ENCODE results near the gene OGFR. TPM values are rescaled to one million over a fixed set of nuclear protein-coding genes. Genes with fewer than 3 reads are reported as not detected.
A peak's percentile ranks its signal among the peaks of the same experiment; 100 is the strongest.

Gene OGFR
- total RNA-seq, 1 experiment from 2014 or later, result 50.1 TPM

DNA sequence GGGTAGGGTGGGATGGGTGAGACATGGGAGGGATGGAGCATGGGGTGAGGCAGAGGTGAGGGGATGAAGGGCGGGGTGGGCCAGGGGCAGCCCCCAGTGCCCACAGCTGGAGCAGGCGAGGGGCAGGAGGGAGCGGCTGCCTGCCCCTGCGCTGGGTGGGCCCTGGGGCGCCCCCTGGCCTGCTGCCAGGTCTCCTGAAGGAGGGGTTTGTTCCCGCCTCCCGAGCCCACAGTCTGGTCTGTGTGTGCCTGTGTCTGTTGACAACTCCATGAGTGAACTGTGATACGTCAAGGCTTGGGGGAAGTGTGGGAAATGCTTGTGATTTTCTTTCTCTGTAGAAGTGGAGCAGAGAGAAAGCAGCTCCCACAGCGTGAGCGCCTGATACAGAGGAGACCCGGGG is 19.2 kb upstream of the OGFR start:
- DNase-seq, result no peak
- H3K36me3 ChIP-seq (replicated peaks; ENCODE audit: control insufficient read depth, insufficient read depth, low read length), result no peaks in the 10 kb centered on the region
- H3K27me3 ChIP-seq (ENCODE audit: control insufficient read depth, insufficient read depth, low read length), result no peaks in the 10 kb centered on the region
- H3K4me3 ChIP-seq (ENCODE audit: insufficient read depth, low read depth, low read length), result no peak overlapping the region

DNA sequence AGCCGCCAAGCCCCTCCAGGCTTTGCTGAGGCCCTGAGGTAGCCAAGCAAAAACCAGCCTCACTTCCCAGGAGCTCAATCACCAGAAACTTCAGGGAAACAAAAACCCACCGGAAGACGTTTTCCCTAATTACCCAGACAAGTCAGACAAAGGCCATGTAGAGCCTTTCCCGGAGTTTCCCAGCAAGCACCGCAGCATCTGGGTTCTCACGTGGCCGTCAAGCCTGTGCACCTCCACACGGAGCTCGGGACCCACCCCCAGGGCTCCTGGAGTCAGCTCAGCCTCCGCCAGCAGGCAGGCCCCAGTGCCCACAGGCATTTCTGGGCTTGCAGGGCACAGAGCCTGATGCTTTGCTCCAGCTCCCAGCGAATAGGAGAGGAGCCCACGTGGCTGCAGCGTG is 18.5 kb upstream of the OGFR start:
- Histone ChIP-seq H3K36me3 (replicated peaks; ENCODE audit: control insufficient read depth, insufficient read depth, low read length) (no peaks in the 10 kb centered on the region), H3K27me3 (ENCODE audit: control insufficient read depth, insufficient read depth, low read length) (no peaks in the 10 kb centered on the region), H3K4me3 (ENCODE audit: insufficient read depth, low read depth, low read length) (no peak overlapping the region)
- DNase-seq, result no peak

DNA sequence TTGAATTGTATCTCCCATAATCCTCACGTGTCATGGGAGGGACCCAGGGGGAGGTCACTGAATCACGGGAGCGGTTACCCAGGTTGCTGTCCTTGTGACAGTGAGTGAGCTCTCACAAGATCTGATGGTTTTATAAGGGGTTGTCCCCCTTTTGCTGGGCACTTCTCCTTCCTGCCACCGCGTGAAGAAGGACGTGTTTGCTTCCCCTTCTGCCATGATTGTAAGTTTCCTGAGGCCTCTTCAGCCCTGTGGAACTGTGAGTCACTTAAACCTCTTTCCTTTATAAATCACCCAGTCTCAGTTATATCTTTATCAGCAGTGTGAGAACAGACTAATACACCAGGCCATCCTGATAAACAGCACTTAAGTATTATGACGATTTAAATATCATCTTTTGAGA is 17.3 kb upstream of the OGFR start:
- Histone ChIP-seq H3K4me3 (ENCODE audit: insufficient read depth, low read depth, low read length) (no peak overlapping the region), H3K27me3 (ENCODE audit: control insufficient read depth, insufficient read depth, low read length) (no peaks in the 10 kb centered on the region), H3K36me3 (replicated peaks; ENCODE audit: control insufficient read depth, insufficient read depth, low read length) (no peaks in the 10 kb centered on the region)
- no peak for DNase-seq

DNA sequence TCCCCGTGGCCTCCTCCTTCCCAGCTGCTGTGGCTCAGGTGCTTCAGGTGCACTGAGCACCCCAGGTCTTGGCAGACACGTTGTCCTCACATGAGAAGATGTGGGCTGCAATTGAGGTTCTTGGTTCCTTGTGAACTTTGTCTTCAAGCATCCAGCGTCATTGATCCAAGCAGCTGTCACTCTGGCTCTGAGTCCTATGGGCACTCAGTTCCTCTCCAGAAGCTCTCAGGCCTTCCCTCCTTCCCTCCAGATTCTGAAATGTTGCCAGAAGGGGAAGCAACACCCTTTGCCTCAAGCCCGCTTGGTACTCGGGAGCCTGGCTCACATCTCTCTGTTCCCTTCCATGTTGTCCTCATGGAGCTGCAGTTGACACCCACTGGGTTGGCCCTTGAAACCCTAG is 16.8 kb upstream of the OGFR start:
- no peak for DNase-seq
- Histone ChIP-seq H3K27me3 (ENCODE audit: control insufficient read depth, insufficient read depth, low read length) (no peaks in the 10 kb centered on the region), H3K4me3 (ENCODE audit: insufficient read depth, low read depth, low read length) (no peak overlapping the region), H3K36me3 (replicated peaks; ENCODE audit: control insufficient read depth, insufficient read depth, low read length) (no peaks in the 10 kb centered on the region)

DNA sequence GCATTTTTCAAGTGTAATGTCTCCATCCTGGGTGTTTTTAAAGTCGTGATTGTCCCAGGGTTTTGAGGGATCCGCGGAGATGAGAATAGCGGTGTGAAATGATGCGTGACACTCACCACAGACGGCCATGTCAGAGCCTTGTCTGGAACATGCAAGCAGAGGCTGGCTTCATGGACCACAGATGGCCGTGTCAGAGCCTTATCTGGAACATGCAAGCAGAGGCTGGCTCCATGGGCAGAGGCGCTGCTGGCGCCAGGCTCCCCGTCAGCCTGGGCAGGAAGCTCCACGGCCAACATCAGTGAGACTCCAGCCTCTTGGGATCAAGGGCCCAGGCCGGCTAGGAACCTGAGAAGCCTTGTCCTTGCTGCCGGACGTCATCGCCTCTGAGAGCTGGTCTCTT is 16.0 kb upstream of the OGFR start:
- DNase-seq, result no peak
- no peaks in the 10 kb centered on the region for H3K27me3 ChIP-seq (ENCODE audit: control insufficient read depth, insufficient read depth, low read length)
- H3K36me3 ChIP-seq (replicated peaks; ENCODE audit: control insufficient read depth, insufficient read depth, low read length), result no peaks in the 10 kb centered on the region
- H3K4me3 ChIP-seq (ENCODE audit: insufficient read depth, low read depth, low read length), result no peak overlapping the region

DNA sequence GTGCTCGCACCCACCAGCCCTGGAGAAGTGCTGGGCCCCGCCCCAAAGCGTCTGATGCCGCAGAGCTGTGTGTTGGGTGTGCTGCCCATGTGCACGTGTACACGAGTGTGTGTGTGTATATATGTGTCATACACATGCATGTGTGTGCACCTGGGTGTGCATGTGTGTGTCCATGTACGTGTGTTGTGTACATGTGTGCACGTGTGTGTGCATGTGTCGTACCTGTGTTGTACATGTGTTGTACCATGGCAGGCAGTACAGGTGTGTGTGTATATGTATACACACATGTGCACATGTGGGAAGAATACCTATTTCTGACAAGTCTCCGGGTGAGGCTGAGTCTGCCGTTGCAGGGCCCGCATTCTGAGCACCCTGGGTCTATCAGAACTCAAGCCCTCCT is 14.6 kb upstream of the OGFR start:
- no peak for DNase-seq
- Histone ChIP-seq H3K4me3 (ENCODE audit: insufficient read depth, low read depth, low read length) (no peak overlapping the region), H3K27me3 (ENCODE audit: control insufficient read depth, insufficient read depth, low read length) (peaks cover 3% of the 10 kb centered on the region; the same call in 1 of the 2 replicates), H3K36me3 (replicated peaks; ENCODE audit: control insufficient read depth, insufficient read depth, low read length) (no peaks in the 10 kb centered on the region)

DNA sequence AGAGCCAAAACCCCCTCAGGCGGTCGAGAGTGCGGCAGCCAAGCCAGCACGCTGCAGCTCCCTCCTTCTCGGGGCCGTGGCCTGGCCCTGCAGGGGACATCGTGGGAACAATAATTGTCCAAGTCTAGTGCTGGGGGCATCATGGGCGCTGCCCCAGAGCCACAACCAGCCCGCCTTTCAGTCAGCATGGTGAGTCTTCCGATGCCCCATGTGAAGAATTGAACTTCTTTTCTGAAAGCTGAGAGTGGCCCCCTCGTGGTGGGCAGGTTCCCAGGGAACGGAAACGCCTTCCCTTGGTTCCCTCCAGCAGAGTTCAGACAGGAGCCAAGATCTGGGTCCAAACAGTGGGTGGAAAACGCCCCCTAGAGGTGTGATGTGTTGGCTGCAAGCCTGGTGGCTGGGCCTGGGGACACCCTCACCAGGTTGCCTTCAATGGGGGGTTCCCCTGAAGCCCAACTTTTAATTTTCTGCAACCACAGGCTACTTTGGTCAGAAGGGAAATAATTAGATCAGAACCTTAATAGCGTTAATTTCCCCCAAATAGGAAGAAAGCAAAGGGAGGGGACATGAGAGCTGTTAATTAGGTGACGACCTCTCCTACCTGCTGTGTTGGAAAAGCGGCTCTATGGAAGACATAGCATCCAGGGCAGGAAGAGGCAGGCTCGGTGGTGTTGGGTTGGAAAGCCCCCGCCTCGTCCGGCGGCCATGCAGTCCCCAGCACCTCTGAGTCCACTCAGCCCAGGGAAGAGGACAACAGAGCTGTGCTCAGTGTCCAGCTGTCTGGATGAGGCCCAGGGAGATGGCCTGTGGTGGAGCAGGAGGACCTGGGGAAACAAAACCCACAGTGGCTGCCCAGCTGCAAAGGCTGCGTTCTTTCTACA is 13.1 kb upstream of the OGFR start:
- Histone ChIP-seq H3K4me3 (ENCODE audit: insufficient read depth, low read depth, low read length) (peak overlapping the region; percentile 27; the same call in 1 of the 2 replicates), H3K36me3 (replicated peaks; ENCODE audit: control insufficient read depth, insufficient read depth, low read length) (no peaks in the 10 kb centered on the region)

DNA sequence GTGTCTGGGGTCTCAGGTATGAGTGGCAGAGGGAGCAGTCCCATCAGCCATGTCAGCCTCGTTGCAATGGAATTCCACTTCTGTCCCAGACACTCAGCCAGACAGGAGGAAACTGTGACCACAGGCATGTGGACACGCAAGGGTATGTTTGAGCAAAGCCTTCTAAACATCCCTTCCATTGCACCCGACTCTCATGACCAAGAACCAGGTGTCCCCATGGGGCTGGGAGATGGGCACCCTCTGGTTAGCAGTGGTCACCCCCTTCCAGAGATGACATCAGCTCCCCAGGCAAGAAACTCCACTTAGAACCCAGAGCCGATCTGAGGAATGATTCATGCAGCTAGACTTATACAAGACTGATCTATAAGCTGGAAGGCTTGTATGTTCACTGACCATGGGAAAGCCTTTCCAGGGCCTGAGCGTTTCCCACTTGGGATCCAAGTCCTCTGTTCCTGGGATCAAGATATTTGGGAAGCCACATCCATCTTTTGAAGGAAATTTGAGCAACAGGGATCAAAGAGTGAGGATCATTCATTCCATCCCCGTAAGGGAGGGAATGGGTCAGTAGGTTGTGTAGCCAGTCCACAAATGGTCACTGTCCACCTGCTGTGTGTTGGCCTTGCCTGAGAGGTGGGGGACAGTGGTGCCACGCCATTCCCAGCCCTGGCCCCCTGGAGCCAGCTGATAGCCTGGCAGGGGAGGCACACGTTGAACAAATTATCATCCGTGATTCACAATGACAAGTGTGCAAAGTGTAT is 12.3 kb upstream of the OGFR start:
- no peak overlapping the region for H3K4me3 ChIP-seq (ENCODE audit: insufficient read depth, low read depth, low read length)
- no peaks in the 10 kb centered on the region; the same call in 1 of the 2 replicates for H3K36me3 ChIP-seq (replicated peaks; ENCODE audit: control insufficient read depth, insufficient read depth, low read length)
- H3K27me3 ChIP-seq (ENCODE audit: control insufficient read depth, insufficient read depth, low read length), result peaks cover 4% of the 10 kb centered on the region; the same call in 1 of the 2 replicates
- no peak for DNase-seq

More for the DNA sequence above, 13.1 kb upstream of the OGFR start:
- peaks cover 4% of the 10 kb centered on the region; the same call in 1 of the 2 replicates for H3K27me3 ChIP-seq (ENCODE audit: control insufficient read depth, insufficient read depth, low read length)
- peak; percentile 96 for DNase-seq

DNA sequence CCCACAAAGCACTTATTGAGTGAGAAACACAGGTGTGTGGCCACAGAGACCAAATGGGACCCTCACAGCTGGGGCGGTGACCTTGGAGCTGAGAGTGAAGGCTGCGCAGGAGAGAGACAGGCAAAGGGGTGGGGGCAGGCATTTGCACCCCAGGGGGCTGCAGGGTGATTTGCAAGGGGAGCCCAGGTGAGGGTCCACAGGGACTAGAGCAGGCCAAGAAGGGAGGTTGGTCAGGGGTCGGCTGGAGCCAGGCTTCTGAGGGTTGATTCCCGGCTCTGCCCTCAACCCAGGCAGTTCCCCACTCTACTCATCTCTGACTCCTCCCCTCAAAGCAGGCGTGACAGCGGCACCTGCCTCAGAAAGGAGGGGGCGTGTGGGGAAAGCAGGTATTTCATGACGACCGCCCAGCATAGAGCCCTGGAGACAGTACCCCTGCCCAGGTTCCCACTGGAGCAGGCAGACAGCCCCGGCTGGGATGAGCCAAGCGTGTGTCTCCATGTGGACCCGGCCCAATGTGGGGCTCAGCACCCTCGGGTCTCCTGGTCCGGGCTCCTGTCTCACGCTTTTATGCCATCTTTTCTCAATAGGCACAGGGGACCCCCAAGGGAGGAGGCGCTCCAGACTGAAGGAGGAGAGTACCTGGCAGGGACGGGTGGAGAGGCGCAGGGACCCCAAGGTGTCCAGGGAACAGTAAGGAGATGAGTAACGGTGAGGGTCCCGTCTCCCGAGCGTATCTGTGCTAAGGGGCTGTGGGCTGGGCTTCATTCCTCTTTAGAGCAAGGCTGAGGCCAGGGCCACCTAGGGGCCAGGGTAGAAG is 11.5 kb upstream of the OGFR start:
- H3K36me3 ChIP-seq (replicated peaks; ENCODE audit: control insufficient read depth, insufficient read depth, low read length), result no peaks in the 10 kb centered on the region; the same call in 1 of the 2 replicates
- H3K27me3 ChIP-seq (ENCODE audit: control insufficient read depth, insufficient read depth, low read length), result peaks cover 4% of the 10 kb centered on the region; the same call in 1 of the 2 replicates
- DNase-seq, result peak; percentile 84
- no peak overlapping the region for H3K4me3 ChIP-seq (ENCODE audit: insufficient read depth, low read depth, low read length)

DNA sequence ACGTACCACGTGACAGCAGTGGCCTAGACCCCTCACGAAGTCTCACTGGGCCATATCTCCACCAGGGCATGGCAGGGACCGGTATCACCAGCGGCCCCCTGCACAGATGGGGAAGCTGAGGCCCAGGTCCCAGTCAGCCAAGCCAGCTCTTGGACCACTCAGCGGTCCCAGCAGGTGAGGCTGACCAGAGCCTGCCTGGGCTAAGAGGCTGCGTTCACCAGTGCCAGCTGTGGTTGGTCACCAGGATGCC is 11.0 kb upstream of the OGFR start:
- DNase-seq, result peak; percentile 64
- Histone ChIP-seq H3K27me3 (ENCODE audit: control insufficient read depth, insufficient read depth, low read length) (peaks cover 4% of the 10 kb centered on the region; the same call in 1 of the 2 replicates), H3K4me3 (ENCODE audit: insufficient read depth, low read depth, low read length) (peak overlapping the region; percentile 27), H3K36me3 (replicated peaks; ENCODE audit: control insufficient read depth, insufficient read depth, low read length) (peaks cover 1% of the 10 kb centered on the region; the same call in 1 of the 2 replicates)

DNA sequence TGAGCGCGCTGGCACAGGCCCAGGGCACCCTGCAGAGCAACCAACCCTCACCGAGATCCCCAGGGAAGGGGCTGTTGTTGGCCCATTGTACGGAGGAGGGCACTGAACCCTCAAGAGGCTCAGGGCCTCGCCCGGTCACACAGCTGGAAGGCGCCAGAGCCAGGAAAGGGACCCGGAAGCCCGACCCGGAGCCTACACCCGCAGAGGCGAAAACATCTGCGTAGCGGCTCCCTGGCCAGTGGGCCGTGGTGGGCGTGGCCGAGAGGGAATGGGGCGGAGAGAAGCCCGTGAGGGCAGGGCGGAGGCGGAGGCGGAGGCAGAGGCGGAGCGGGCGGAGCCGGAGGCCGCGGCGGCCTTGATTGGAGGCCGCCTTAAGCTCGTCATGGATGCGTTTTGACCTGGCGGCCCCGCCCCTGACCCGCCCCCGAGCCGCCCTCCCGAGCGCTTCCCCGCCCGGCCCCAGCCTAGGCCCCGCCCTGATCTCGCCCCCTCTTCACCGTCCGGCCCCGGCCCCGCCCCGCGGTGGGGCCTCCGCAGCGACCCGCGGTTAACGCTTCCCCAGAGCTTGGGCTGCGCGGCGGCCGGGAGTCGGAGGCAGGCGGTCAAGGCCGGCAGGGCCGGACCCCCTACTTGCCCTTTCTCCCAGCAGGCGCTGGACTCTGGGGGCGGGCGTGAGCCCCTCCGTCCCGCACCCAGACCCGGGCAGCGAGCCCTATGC is 10.5 kb upstream of the OGFR start:
- peaks cover 4% of the 10 kb centered on the region; the same call in 1 of the 2 replicates for H3K27me3 ChIP-seq (ENCODE audit: control insufficient read depth, insufficient read depth, low read length)
- peak overlapping the region; percentile 60 for H3K4me3 ChIP-seq (ENCODE audit: insufficient read depth, low read depth, low read length)
- peak; percentile 99 for DNase-seq
- H3K36me3 ChIP-seq (replicated peaks; ENCODE audit: control insufficient read depth, insufficient read depth, low read length), result peaks cover 3% of the 10 kb centered on the region

DNA sequence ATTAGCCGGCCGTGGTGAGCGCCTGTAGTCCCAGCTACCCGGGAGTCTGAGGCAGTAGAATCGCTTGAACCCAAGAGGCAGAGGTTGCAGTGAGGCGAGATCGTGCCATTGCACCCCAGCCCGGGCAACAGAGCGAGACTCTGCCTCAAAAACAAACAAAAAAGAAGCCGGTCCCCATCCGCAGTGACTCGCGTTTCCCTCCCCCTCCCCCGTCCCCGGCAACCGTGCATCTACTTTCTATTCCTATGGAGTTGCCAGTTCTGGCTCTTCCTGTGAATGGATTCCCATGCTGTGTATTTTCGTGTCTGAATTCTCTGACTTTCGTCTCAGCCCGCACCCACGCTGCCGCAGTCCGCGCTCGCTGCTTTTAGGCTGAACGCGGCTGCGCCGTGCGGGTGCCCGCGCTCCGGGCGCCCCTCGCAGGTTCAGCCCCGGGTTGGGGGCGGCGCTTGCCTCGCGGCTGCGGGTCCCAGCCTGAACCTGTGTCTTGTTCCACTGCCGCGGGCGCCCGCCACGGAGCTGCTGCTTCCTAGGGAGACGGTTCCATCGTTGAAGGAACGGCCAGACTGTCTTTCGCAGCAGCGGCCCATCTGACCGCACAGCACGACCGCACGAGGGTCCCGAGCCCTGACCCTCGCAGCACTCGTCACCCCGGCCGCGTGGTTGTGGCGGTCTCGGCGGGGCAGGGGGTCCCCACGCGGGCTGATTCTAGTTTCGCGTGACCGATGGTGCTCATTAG is 9.4 kb upstream of the OGFR start:
- peak; percentile 89 for DNase-seq
- peaks cover 4% of the 10 kb centered on the region; the same call in 1 of the 2 replicates for H3K27me3 ChIP-seq (ENCODE audit: control insufficient read depth, insufficient read depth, low read length)
- peaks cover 3% of the 10 kb centered on the region for H3K36me3 ChIP-seq (replicated peaks; ENCODE audit: control insufficient read depth, insufficient read depth, low read length)
- H3K4me3 ChIP-seq (ENCODE audit: insufficient read depth, low read depth, low read length), result peak overlapping the region; percentile 60

DNA sequence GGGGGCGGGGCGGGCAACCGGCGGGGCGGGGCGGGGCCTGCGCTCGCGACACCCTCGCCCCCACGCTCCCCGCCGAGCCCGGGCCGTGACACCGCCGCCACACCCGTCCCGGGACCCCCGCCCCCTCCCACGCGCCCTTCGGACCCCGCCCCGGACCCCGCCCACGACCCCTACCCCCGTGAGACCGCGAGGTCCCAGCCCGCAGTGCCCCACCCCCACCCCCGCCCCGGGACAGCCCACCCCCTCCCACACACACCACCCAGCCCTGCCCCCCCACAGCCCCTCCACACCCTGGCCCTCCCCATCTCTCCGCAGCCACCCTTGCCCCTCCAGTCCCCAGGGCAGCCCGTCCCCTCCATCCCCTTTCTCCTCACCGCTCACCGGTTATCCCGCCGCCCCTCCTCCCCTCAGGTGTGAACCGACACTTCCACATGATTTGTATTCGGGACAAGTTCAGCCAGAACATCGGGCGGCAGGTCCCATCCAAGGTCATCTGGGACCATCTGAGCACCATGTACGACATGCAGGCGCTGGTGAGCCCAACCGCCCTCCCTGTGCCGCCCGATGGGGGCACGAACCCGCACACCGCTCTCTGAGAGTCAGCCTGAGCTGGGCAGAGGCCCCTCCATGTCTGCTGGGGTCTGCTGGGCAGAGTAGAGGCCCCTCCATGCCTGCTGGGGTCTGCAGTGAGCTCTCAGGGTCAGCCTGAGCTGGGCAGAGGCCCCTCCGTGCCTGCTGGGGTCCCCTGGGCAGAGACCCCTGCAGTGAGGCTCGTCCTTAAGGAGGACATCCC is 7.7 kb upstream of the OGFR start:
- H3K4me3 ChIP-seq (ENCODE audit: insufficient read depth, low read depth, low read length), result peak overlapping the region; percentile 78
- H3K27me3 ChIP-seq (ENCODE audit: control insufficient read depth, insufficient read depth, low read length), result peaks cover 4% of the 10 kb centered on the region; the same call in 1 of the 2 replicates
- H3K36me3 ChIP-seq (replicated peaks; ENCODE audit: control insufficient read depth, insufficient read depth, low read length), result peaks cover 3% of the 10 kb centered on the region
- peak; percentile 92 for DNase-seq
